Measurements from ENCODE around the gene LPCAT2. TPM values are rescaled to one million over a fixed set of nuclear protein-coding genes. Genes with fewer than 3 reads are reported as not detected.

LPCAT2 gene
- total and polyA plus RNA-seq, 2 donors (not counting 1 experiment from before 2014, with no cell fraction given) = 0.15 to 0.59 TPM

DNA sequence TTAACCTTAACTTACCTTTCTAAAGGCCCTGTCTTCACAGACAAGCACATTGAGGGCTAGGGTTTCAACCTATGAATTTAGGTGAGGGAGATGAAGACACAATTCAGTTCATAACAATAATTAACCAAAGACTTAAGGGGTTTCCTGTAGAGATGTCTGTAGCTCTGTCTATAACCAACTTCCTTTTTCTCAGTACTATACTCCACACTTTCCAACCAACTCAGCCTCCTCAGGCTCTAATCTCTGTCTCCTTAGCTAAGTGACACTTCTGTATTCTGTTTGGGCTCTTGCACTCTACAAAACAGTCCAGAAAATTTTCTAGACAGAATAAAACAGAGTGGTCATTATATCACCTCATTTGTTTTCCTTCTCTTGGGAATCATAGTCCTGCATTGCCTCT is 83.4 kb downstream of the LPCAT2 start:
- no peak overlapping the region for H3K4me3 ChIP-seq (ENCODE audit: control extremely low read depth in 1 of 5, extremely low read depth in 1 of 5, insufficient read depth in 1 of 5, low read depth in 2 of 5, low read length in 4 of 5)
- CTCF ChIA-PET = no interaction called here

DNA sequence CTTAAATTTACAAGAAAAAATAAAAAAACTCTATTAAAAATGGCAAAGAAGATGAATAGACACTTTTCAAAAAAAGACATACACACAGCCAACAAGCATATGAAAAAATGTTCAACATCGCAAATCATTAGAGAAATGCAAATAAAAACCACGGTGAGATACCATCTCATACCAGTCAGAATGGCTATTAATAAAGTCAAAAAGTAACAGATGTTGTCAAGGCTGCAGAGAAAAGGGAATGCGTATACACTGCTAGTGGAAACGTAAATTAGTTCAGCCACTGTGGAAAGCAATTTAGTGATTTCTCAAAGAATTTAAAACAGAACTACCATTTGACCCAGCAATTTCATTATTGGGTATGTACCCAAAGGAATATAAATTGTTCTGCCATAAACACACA is 89.1 kb downstream of the LPCAT2 start:
- H3K27ac ChIP-seq (ENCODE audit: low read length in 2 of 2) = no peak overlapping the region
- H3K79me2 ChIP-seq (ENCODE audit: control insufficient read depth, insufficient read depth, low read length) = no peaks in the 10 kb centered on the region
- Mint-ChIP-seq H3K27ac (no peak overlapping the region), H3K9me3 (ENCODE audit: insufficient read depth) (no peaks in the 10 kb centered on the region), H3K27me3 (peaks cover 23% of the 10 kb centered on the region), H3K4me1 (no peaks in the 10 kb centered on the region), H3K4me3 (no peak overlapping the region)
- H3K4me1 ChIP-seq (ENCODE audit: control insufficient read depth in 2 of 2, insufficient read depth in 2 of 2, low read length in 2 of 2) = no peaks in the 10 kb centered on the region
- ChIA-PET POLR2A (no interaction called here), CTCF (no interaction called here)
- H3K36me3 ChIP-seq (replicated peaks in 1 of 2; ENCODE audit: control extremely low read depth in 1 of 2, control insufficient read depth in 1 of 2, extremely low read depth in 1 of 2, insufficient read depth in 2 of 2, low read length in 1 of 2) = no peaks in the 10 kb centered on the region
- no peaks in the 10 kb centered on the region for H4K20me1 ChIP-seq (ENCODE audit: control insufficient read depth, insufficient read depth, low read length, poor library complexity, severe bottlenecking)
- H3K9me3 ChIP-seq (ENCODE audit: control extremely low read depth in 1 of 3, control insufficient read depth in 2 of 3, insufficient read depth in 1 of 3, low read length in 2 of 3) = no peaks in the 10 kb centered on the region
- no CpG with 5 or more reads among the region's 4 CpGs for WGBS (ENCODE audit: insufficient coverage)
- intact Hi-C loops (cut with micrococcal nuclease) = no loop called here
- H3K4me2 ChIP-seq (replicated peaks; ENCODE audit: low read depth, low read length, poor library complexity, severe bottlenecking) = no peak overlapping the region
- H3K4me3 ChIP-seq (ENCODE audit: control extremely low read depth in 1 of 5, extremely low read depth in 1 of 5, insufficient read depth in 1 of 5, low read depth in 2 of 5, low read length in 4 of 5) = no peak overlapping the region
- H3K9ac ChIP-seq (ENCODE audit: low read length) = no peak overlapping the region
- H2AFZ ChIP-seq (ENCODE audit: insufficient read depth, low read depth, low read length, poor library complexity, severe bottlenecking) = no peak overlapping the region
- H3K27me3 ChIP-seq (replicated peaks in 1 of 4; ENCODE audit: control extremely low read depth in 1 of 4, control insufficient read depth in 3 of 4, insufficient read depth in 4 of 4, low read length in 3 of 4) = no peaks in the 10 kb centered on the region
- DNase-seq (no peak), ATAC-seq (ENCODE audit: low read depth) (no peak)
- TF ChIP-seq EZH2 (IDR thresholded peaks at IDR 0.05; ENCODE audit: borderline replicate concordance, insufficient read depth, low read depth, low read length, poor library complexity, severe bottlenecking) = no peak
- TF ChIP-seq, protein P1, sequence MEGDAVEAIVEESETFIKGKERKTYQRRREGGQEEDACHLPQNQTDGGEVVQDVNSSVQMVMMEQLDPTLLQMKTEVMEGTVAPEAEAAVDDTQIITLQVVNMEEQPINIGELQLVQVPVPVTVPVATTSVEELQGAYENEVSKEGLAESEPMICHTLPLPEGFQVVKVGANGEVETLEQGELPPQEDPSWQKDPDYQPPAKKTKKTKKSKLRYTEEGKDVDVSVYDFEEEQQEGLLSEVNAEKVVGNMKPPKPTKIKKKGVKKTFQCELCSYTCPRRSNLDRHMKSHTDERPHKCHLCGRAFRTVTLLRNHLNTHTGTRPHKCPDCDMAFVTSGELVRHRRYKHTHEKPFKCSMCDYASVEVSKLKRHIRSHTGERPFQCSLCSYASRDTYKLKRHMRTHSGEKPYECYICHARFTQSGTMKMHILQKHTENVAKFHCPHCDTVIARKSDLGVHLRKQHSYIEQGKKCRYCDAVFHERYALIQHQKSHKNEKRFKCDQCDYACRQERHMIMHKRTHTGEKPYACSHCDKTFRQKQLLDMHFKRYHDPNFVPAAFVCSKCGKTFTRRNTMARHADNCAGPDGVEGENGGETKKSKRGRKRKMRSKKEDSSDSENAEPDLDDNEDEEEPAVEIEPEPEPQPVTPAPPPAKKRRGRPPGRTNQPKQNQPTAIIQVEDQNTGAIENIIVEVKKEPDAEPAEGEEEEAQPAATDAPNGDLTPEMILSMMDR (IDR thresholded peaks at IDR 0.05) = no peak

More for the DNA sequence above, 83.4 kb downstream of the LPCAT2 start:
- DNase-seq = no peak
- no peaks in the 10 kb centered on the region for H4K20me1 ChIP-seq (ENCODE audit: control insufficient read depth, insufficient read depth, low read length, poor library complexity, severe bottlenecking)
- H3K27me3 Mint-ChIP-seq = peaks cover 25% of the 10 kb centered on the region
- intact Hi-C loops (cut with micrococcal nuclease) = no loop called here
- H3K9me3 Mint-ChIP-seq (ENCODE audit: insufficient read depth) = no peaks in the 10 kb centered on the region
- no peak overlapping the region for H3K4me2 ChIP-seq (replicated peaks; ENCODE audit: low read depth, low read length, poor library complexity, severe bottlenecking)
- no peak overlapping the region for H3K27ac Mint-ChIP-seq
- H3K4me1 ChIP-seq (ENCODE audit: control insufficient read depth in 2 of 2, insufficient read depth in 2 of 2, low read length in 2 of 2) = no peaks in the 10 kb centered on the region
- H3K4me3 Mint-ChIP-seq = no peak overlapping the region
- ATAC-seq (ENCODE audit: low read depth) = no peak
- POLR2A ChIA-PET = no interaction called here
- H2AFZ ChIP-seq (ENCODE audit: insufficient read depth, low read depth, low read length, poor library complexity, severe bottlenecking) = no peak overlapping the region
- H3K9me3 ChIP-seq (ENCODE audit: control extremely low read depth in 1 of 3, control insufficient read depth in 2 of 3, insufficient read depth in 1 of 3, low read length in 2 of 3) = no peaks in the 10 kb centered on the region
- H3K9ac ChIP-seq (ENCODE audit: low read length) = no peak overlapping the region
- H3K27me3 ChIP-seq (replicated peaks in 1 of 4; ENCODE audit: control extremely low read depth in 1 of 4, control insufficient read depth in 3 of 4, insufficient read depth in 4 of 4, low read length in 3 of 4) = no peaks in the 10 kb centered on the region
- no peaks in the 10 kb centered on the region for H3K4me1 Mint-ChIP-seq
- TF ChIP-seq, protein P1 (IDR thresholded peaks at IDR 0.05) = no peak
- H3K79me2 ChIP-seq (ENCODE audit: control insufficient read depth, insufficient read depth, low read length) = no peaks in the 10 kb centered on the region
- no peak overlapping the region for H3K27ac ChIP-seq (ENCODE audit: low read length in 2 of 2)
- H3K36me3 ChIP-seq (replicated peaks in 1 of 2; ENCODE audit: control extremely low read depth in 1 of 2, control insufficient read depth in 1 of 2, extremely low read depth in 1 of 2, insufficient read depth in 2 of 2, low read length in 1 of 2) = no peaks in the 10 kb centered on the region

All from B cell (primary cell).